Measurements from ENCODE around the gene DMWD.

The DMWD gene

GRCh38 chr19:45745606-45746005 is 47.0 kb downstream of the DMWD start:
- no peak for DNase-seq

DNA sequence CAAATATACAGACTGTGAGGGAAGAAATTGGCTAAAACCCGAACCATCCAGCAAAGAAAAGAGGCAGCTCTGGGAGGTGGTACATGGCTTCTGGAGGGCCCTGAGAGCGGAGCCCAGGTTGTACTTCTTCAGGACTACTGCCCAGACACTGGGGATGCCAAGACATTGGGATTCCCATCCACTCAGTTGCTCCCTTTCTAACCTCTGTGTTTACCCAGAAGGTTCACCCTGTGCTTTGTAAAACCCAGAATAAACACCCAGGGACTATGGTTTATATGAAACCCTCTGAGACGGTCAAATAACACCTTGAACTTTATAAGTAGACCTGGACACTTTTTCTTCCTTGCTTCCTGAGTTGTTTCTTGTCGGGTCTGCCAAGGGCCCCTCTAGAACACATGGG is 49.7 kb downstream of the DMWD start:
- no peak for DNase-seq

DNA sequence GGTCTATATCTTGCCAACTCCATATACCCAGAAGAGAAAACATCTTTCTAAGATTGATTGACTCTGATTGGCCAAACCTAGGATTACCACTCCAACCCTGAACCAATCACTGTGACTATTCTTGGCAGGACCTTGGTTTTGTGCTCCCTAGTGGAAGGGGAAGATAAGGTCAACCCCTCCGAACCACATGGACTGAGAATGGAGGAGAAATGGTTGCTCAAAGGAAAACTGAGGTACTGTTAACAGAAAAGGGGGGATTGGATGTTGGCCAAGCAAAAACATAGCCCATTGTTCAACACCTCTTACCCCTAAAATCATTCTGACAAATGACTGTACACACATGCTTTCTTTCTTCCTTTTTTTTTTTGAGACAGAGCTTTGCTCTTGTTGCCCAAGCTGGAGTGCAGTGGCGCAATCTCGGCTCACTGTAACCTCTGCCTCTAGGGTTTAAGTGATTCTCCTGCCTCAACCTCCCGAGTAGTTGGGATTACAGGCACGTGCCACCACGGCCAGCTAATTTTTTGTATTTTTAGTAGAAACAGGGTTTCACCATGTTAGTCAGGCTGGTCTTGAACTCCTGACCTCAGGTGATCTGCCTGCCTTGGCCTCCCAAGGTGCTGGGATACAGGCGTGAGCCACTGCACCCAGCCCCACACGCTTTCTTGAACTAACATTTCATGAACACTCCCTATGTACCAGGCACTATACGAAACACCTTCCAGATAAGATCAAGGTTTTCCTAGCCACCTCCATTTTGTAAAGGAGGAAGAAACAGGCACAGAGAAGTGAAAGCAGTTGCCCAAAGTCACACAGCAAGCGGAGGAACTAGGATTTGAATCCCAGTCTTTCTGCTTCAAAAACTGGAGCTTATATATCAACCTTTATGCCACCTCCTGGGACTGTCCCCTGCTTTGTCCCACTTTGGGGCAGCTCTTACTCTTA is 52.9 kb downstream of the DMWD start:
- no peak for DNase-seq

GRCh38 chr19:45733160-45733810 is 59.4 kb downstream of the DMWD start, which contains the start of gene MEIOSIN:
Gene MEIOSIN (plus strand): TSS chr19:45733439. CDS start chr19:45735377, 1,938 bp downstream.
- no peak for DNase-seq

All from NCI-H510A (cell line).